Measurements from ENCODE around the gene SDCCAG8.

GRCh38 chr1:243471026-243471685 lies 215.3 kb downstream of the SDCCAG8 start:
- TF ChIP-seq EP300 (IDR thresholded peaks at IDR 0.05) = no peak
- TF ChIP-seq, protein P1, sequence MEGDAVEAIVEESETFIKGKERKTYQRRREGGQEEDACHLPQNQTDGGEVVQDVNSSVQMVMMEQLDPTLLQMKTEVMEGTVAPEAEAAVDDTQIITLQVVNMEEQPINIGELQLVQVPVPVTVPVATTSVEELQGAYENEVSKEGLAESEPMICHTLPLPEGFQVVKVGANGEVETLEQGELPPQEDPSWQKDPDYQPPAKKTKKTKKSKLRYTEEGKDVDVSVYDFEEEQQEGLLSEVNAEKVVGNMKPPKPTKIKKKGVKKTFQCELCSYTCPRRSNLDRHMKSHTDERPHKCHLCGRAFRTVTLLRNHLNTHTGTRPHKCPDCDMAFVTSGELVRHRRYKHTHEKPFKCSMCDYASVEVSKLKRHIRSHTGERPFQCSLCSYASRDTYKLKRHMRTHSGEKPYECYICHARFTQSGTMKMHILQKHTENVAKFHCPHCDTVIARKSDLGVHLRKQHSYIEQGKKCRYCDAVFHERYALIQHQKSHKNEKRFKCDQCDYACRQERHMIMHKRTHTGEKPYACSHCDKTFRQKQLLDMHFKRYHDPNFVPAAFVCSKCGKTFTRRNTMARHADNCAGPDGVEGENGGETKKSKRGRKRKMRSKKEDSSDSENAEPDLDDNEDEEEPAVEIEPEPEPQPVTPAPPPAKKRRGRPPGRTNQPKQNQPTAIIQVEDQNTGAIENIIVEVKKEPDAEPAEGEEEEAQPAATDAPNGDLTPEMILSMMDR (IDR thresholded peaks at IDR 0.05) = no peak

Measured in esophagus muscularis mucosa (tissue), 3 donors.